Activated CD8-positive, alpha-beta memory T cell treated with anti-CD3 and anti-CD28 coated beads, Interleukin-2, amount 50 U/mL, for 4 hours (primary cell): ENCODE results near the gene PLD1.

Experiments
- DNase-seq: peaks from one replicate; pipeline ENCODE4 v3.0.0-alpha.2; 2020

PLD1 gene

GRCh38 chr3:171690281-171690680, 120.0 kb downstream of the PLD1 start:
- no peak for DNase-seq

- no peak for DNase-seq
Measured at GRCh38 chr3:171688593-171688992, 121.7 kb downstream of the PLD1 start.

- no peak for DNase-seq
Measured at GRCh38 chr3:171688002-171688401, 122.3 kb downstream of the PLD1 start.

GRCh38 chr3:171687581-171687980, 122.7 kb downstream of the PLD1 start:
- DNase-seq = no peak

- no peak for DNase-seq
Measured at GRCh38 chr3:171687064-171687463, 123.2 kb downstream of the PLD1 start.

- no peak for DNase-seq
Measured at GRCh38 chr3:171685116-171685895, 125.0 kb downstream of the PLD1 start.

- no peak for DNase-seq
Measured at GRCh38 chr3:171684221-171684620, 126.1 kb downstream of the PLD1 start.

- no peak for DNase-seq
Measured at GRCh38 chr3:171682743-171683142, 127.5 kb downstream of the PLD1 start.

GRCh38 chr3:171680726-171681411, 129.4 kb downstream of the PLD1 start:
- DNase-seq = no peak

- no peak for DNase-seq
Measured at GRCh38 chr3:171678971-171679492, 131.3 kb downstream of the PLD1 start.

- DNase-seq = no peak
Measured at GRCh38 chr3:171677706-171678105, 132.6 kb downstream of the PLD1 start.

- DNase-seq = no peak
Measured at GRCh38 chr3:171676601-171677175, 133.6 kb downstream of the PLD1 start.

- DNase-seq = no peak
Measured at GRCh38 chr3:171673951-171674350, 136.3 kb downstream of the PLD1 start.

GRCh38 chr3:171672538-171672937, 137.7 kb downstream of the PLD1 start:
- no peak for DNase-seq

- no peak for DNase-seq
Measured at GRCh38 chr3:171672124-171672523, 138.2 kb downstream of the PLD1 start.

GRCh38 chr3:171671709-171672108, 138.6 kb downstream of the PLD1 start:
- DNase-seq = no peak

GRCh38 chr3:171666516-171666915, 143.8 kb downstream of the PLD1 start:
- no peak for DNase-seq

GRCh38 chr3:171663805-171664204, 146.5 kb downstream of the PLD1 start:
- DNase-seq = no peak

GRCh38 chr3:171661484-171661883, 148.8 kb downstream of the PLD1 start:
- DNase-seq = no peak

- DNase-seq = no peak
Measured at GRCh38 chr3:171660188-171660587, 150.1 kb downstream of the PLD1 start.

- no peak for DNase-seq
Measured at GRCh38 chr3:171658841-171659240, 151.4 kb downstream of the PLD1 start.

- no peak for DNase-seq
Measured at GRCh38 chr3:171654809-171655208, 155.5 kb downstream of the PLD1 start.

GRCh38 chr3:171654326-171654725, 156.0 kb downstream of the PLD1 start:
- no peak for DNase-seq

GRCh38 chr3:171653701-171654100, 156.6 kb downstream of the PLD1 start:
- no peak for DNase-seq
